Naive thymus-derived CD8-positive, alpha-beta T cell (primary cell): ENCODE data around the gene CDON. TPM values are rescaled to one million over a fixed set of nuclear protein-coding genes. Genes with fewer than 3 reads are reported as not detected.
A peak's percentile ranks its signal among the peaks of the same experiment; 100 is the strongest.

ENCODE experiments used
- ATAC-seq, 2 donors: fragments of 150-1000 bp; cut with Tn5 transposase in 1 of 2; sonication (Bioruptor Pico), chemical (Tn5 transposase) in 1 of 2; 1 replicate in 1 of 2; 2 replicates in 1 of 2; pipeline ENCODE4 v1.10.0; 2021; ENCODE audit warnings: mild to moderate bottlenecking in 2 of 2, moderate library complexity in 2 of 2
- POLR2A ChIA-PET: fragments of 350-600 bp; sonication (Branson Sonifier 250); formaldehyde crosslinking; loops from one replicate; lab custom pipeline; 2021; ENCODE audit warnings: antibody characterized with exemption; lab: Charles Lee
- DNase-seq, 10 donors: peaks; one replicate each; pipeline versions ENCODE4 v3.0.0 to v3.0.0-alpha.2; 2020 to 2022
- H3K27ac Mint-ChIP-seq, 10 donors: one replicate each; pipeline ENCODE4 v1.8.0; 2020 to 2022; ENCODE audit warnings: mild to moderate bottlenecking in 10 of 10, mixed read lengths in 10 of 10, moderate library complexity in 4 of 10, inconsistent platforms in 1 of 10
- H3K27me3 Mint-ChIP-seq, 5 donors: one replicate each; pipeline ENCODE4 v1.8.0; 2021 to 2022; ENCODE audit warnings: mixed read lengths in 5 of 5
- H3K36me3 Mint-ChIP-seq, 3 donors: one replicate each; pipeline ENCODE4 v1.8.0; 2020 to 2022; ENCODE audit warnings: mixed read lengths in 3 of 3, mild to moderate bottlenecking in 2 of 3, inconsistent platforms in 1 of 3
- H3K4me1 Mint-ChIP-seq, 4 donors: one replicate each; pipeline ENCODE4 v1.8.0; 2021 to 2022; ENCODE audit warnings: mixed read lengths in 4 of 4
- H3K4me3 Mint-ChIP-seq, 10 donors: one replicate each; pipeline ENCODE4 v1.8.0; 2020 to 2022; ENCODE audit warnings: mild to moderate bottlenecking in 10 of 10, mixed read lengths in 10 of 10, moderate library complexity in 6 of 10, inconsistent platforms in 1 of 10
- H3K9me3 Mint-ChIP-seq, 9 donors: one replicate each; pipeline ENCODE4 v1.8.0; 2020 to 2022; ENCODE audit warnings: mixed read lengths in 9 of 9, mild to moderate bottlenecking in 3 of 9, inconsistent platforms in 1 of 9, moderate library complexity in 1 of 9
- polyA plus RNA-seq, 3 donors: library from polyadenylated mRNA; unstranded; fragments of 300-500 nt; fragmentation: Illumina TruSeq; gene quantifications; one replicate each; pipeline ENCODE4 v1.2.3, GENCODE V29; 2021
- total RNA-seq, 8 experiments: library from RNA in 2 of 8; stranded (reverse) in 2 of 8; gene quantifications; one replicate each; pipeline ENCODE4 v1.2.3 and lab custom pipeline; 2021 to 2026

Gene CDON
- total and polyA plus RNA-seq, 5 experiments from 2014 or later = 0.14 to 2.8 (median 1.1) TPM; not detected in 1

- Mint-ChIP-seq H3K36me3 (no peaks in the 10 kb centered on the region), H3K27ac (no peak overlapping the region), H3K9me3 (no peaks in the 10 kb centered on the region), H3K27me3 (peaks cover 0 to 1% (median 0%) of the 10 kb centered on the region in 5 donors), H3K4me3 (no peak overlapping the region), H3K4me1 (no peaks in the 10 kb centered on the region)
- POLR2A ChIA-PET = no interaction called here
- DNase-seq (no peak), ATAC-seq (no peak)
These were observed 88.4 kb downstream of the CDON start for GRCh38 chr11:125974284-125974683.

DNA sequence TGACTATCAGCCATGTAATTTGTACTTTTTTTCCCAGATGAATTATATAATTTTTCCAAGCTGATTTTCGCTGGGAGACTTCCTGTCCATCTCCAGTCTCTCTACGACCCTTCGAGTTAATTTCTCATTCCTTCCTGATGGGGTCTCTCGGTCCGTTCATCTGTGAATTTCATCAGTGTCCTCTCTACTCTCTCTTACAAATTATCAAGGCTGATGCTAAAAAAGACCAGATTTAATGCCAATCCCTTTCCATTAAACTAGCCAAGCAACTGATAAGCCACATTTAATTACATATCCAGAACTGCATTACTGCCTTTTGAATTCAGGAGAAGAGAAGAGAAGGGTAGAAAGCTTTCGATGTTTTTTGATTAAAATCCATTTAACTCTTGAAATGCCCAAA, 91.0 kb downstream of the CDON start:
- Mint-ChIP-seq H3K4me3 (no peak overlapping the region), H3K27ac (no peak overlapping the region), H3K9me3 (no peaks in the 10 kb centered on the region), H3K4me1 (no peaks in the 10 kb centered on the region), H3K27me3 (peaks cover 0 to 4% (median 0%) of the 10 kb centered on the region in 5 donors), H3K36me3 (no peaks in the 10 kb centered on the region)
- no peak for ATAC-seq
- POLR2A ChIA-PET = no interaction called here
- no peak for DNase-seq

DNA sequence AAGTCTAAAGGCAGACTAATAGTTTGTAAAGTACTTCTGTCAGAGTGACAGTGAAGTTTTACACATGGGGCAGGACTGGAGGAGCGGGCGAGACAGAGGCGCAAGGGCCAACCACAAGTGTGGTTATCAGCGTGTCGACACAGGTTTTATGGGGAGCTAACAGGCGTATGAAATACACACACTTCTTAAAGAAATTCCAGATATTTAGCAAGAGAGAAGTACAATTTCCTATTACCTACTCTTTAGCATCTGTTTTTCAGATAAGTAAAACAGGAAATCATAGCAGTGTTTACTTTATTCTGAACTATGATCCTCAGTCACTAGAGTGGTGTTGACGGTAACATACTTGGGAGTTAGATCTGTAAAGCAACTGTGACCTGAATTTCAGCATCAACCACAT, 94.3 kb downstream of the CDON start:
- ATAC-seq (no peak), DNase-seq (no peak)
- Mint-ChIP-seq H3K4me1 (no peaks in the 10 kb centered on the region), H3K27me3 (peaks cover 0 to 5% (median 0%) of the 10 kb centered on the region in 5 donors), H3K27ac (no peak overlapping the region), H3K4me3 (no peak overlapping the region), H3K36me3 (peaks cover 0 to 5% (median 2%) of the 10 kb centered on the region in 3 donors), H3K9me3 (peaks cover 0 to 4% (median 0%) of the 10 kb centered on the region in 9 donors)
- POLR2A ChIA-PET = no interaction called here

DNA sequence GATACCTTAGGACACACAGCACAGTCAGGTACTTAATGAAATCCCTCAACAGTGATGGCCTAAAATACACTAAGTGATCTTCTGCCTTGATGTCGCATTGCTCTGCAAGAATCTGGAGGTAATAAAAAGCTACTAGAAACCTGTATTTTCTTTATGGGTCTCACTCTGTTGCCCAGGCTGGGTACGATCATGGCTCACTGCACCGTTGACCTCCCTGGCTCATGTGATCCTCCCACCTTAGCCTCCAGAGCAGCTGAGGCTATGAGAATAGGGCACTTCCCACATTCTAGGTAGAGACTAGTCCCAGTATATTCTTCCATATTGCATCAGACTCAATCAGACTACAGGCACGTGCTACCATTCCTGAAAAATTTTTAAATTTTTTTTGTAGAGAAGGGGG, 95.2 kb downstream of the CDON start:
- H3K4me1 Mint-ChIP-seq = no peaks in the 10 kb centered on the region
- POLR2A ChIA-PET = no interaction called here
- ATAC-seq (no peak), DNase-seq (no peak)
- H3K4me3 Mint-ChIP-seq = no peak overlapping the region
- peaks cover 3 to 14% (median 8%) of the 10 kb centered on the region in 3 donors for H3K36me3 Mint-ChIP-seq
- peaks cover 0 to 10% (median 7%) of the 10 kb centered on the region in 9 donors for H3K9me3 Mint-ChIP-seq
- no peak overlapping the region for H3K27ac Mint-ChIP-seq
- peaks cover 0 to 5% (median 0%) of the 10 kb centered on the region in 5 donors for H3K27me3 Mint-ChIP-seq

DNA sequence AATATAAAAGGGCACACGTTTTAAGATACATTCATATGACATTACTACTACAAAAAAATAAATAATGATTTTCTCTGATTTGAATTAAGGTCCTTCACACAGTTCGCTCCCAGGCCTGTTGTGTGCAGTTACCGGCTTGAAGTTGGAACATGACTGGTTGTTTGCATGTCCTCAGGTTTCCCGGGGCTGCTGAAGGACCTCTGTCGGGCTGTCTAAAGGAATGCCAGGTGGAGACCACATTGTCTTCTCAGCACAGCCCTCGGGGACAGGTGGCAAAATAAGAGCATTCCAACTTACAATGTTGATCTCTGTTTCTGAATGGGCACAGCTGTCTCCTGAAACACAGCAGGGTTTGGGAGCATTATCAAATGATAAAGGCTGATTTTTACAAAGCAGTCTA, 101.9 kb downstream of the CDON start:
- no peak overlapping the region for H3K4me3 Mint-ChIP-seq
- no peak for ATAC-seq
- H3K27ac Mint-ChIP-seq = peak overlapping the region in 1 of 10 donors; percentile 28
- H3K9me3 Mint-ChIP-seq = peaks cover 0 to 14% (median 8%) of the 10 kb centered on the region in 9 donors
- H3K4me1 Mint-ChIP-seq = peaks cover 0 to 3% (median 0%) of the 10 kb centered on the region in 4 donors
- no peak for DNase-seq
- peaks cover 9 to 25% (median 14%) of the 10 kb centered on the region in 3 donors for H3K36me3 Mint-ChIP-seq
- H3K27me3 Mint-ChIP-seq = peaks cover 0 to 3% (median 0%) of the 10 kb centered on the region in 5 donors
- POLR2A ChIA-PET = no interaction called here

- Mint-ChIP-seq H3K9me3 (peaks cover 0 to 14% (median 8%) of the 10 kb centered on the region in 9 donors), H3K4me3 (peak overlapping the region in 1 of 10 donors; percentile 30), H3K27me3 (no peaks in the 10 kb centered on the region), H3K27ac (no peak overlapping the region), H3K4me1 (peaks cover 0 to 3% (median 0%) of the 10 kb centered on the region in 4 donors), H3K36me3 (peaks cover 9 to 25% (median 14%) of the 10 kb centered on the region in 3 donors)
- ATAC-seq (no peak), DNase-seq (no peak)
- POLR2A ChIA-PET = no interaction called here
These were observed 102.7 kb downstream of the CDON start for GRCh38 chr11:125959931-125960330.

- Mint-ChIP-seq H3K4me3 (no peak overlapping the region), H3K27ac (no peak overlapping the region), H3K9me3 (peaks cover 0 to 14% (median 8%) of the 10 kb centered on the region in 9 donors), H3K27me3 (no peaks in the 10 kb centered on the region), H3K36me3 (peaks cover 9 to 25% (median 14%) of the 10 kb centered on the region in 3 donors), H3K4me1 (peaks cover 0 to 3% (median 0%) of the 10 kb centered on the region in 4 donors)
- DNase-seq (no peak), ATAC-seq (no peak)
- POLR2A ChIA-PET = no interaction called here
These were observed 103.2 kb downstream of the CDON start for GRCh38 chr11:125959511-125959910.

DNA sequence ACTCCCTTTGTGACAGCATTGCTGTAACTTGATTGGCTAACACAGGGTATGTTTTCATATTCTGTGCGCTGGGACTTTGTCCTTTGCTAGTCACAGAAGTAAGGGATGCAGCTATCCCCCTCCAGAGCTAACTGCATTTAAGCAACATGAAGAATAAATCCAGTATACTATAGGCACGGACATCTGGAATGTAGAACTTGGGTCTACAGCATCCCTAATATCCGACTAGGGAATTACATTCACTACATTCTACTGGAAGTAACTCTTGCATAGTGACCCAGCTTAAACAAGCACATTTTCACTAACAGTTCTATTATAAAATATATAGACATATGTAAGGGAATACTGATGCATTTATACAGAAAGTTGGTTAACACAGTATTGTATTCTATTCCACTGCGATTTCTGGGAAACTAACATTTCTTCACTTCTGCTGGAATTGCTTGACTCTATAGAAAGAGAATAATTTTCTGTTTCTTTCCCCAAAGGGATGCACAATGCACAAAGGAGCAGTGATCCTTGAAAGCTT, 103.7 kb downstream of the CDON start:
- Mint-ChIP-seq H3K27me3 (no peaks in the 10 kb centered on the region), H3K4me3 (no peak overlapping the region), H3K9me3 (peaks cover 0 to 14% (median 8%) of the 10 kb centered on the region in 9 donors), H3K36me3 (peaks cover 9 to 25% (median 14%) of the 10 kb centered on the region in 3 donors), H3K27ac (no peak overlapping the region), H3K4me1 (peaks cover 0 to 3% (median 0%) of the 10 kb centered on the region in 4 donors)
- DNase-seq (no peak), ATAC-seq (no peak)
- POLR2A ChIA-PET = no interaction called here

GRCh38 chr11:125957618-125958332, 104.9 kb downstream of the CDON start:
- Mint-ChIP-seq H3K4me1 (peaks cover 0 to 3% (median 0%) of the 10 kb centered on the region in 4 donors), H3K27me3 (no peaks in the 10 kb centered on the region), H3K36me3 (peaks cover 7 to 16% (median 9%) of the 10 kb centered on the region in 3 donors), H3K27ac (no peak overlapping the region), H3K4me3 (no peak overlapping the region), H3K9me3 (peaks cover 0 to 9% (median 4%) of the 10 kb centered on the region in 9 donors)
- POLR2A ChIA-PET = no interaction called here
- no peak for DNase-seq
- no peak for ATAC-seq

DNA sequence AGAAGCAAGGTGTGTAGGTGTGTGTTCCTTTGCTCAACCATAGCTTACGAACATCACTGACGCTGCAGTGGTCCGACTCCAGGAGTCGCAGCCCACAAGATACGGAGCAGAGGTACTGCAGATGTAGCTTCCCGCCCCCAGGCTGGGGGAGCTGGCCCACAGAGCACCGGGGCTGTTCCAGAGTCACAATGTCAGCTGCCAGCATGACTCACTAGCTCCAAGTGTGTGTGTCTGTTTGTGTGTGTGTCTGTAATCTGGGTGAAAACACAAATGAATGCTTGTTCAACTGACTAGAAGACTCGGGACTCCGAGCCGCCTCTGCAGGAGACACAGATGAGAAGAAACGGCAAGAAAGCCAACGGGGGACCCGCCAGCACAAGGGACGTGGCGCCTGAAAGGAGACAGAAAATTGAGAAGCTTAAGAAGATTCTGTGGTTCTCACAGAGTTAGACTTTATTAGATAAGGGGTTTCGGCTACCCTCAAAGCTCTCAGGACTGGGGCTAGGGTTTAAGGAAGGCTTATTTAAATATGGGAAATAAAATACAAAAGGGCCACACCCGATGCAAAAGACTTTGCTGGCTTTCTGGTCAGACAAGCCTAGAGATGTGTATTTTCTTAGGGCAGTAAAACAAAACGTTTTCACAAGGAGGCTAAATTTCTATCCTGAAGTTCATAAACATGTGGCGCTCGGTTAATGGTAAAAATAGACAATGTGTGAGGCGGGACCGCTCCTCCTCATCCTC, 106.1 kb downstream of the CDON start:
- H3K27me3 Mint-ChIP-seq = peaks cover 0 to 1% (median 0%) of the 10 kb centered on the region in 5 donors

DNA sequence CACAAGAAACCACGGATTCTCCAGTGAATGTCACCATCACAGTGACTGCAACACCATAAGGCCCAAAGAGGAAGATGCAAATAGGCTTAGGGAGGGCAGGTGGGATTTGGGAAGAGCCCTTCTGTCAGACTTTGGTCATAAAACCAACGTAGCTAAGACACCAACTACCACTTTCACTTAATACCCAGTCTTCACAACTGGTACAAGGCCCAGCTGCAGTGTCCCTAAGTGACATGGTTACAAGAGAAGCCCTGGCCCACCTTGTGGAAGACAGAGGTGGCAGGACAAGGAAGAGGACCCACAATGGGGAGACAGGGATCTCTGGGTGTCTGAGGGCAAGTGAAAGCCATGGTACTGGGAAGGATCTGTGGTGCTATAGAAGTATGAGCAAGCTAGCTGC, 106.8 kb downstream of the CDON start:
- POLR2A ChIA-PET = no interaction called here
- ATAC-seq (no peak), DNase-seq (no peak)
- Mint-ChIP-seq H3K27ac (no peak overlapping the region), H3K27me3 (peaks cover 0 to 8% (median 4%) of the 10 kb centered on the region in 5 donors), H3K4me1 (peaks cover 0 to 3% (median 0%) of the 10 kb centered on the region in 4 donors), H3K36me3 (peaks cover 0 to 2% (median under 1%) of the 10 kb centered on the region in 3 donors), H3K9me3 (no peaks in the 10 kb centered on the region), H3K4me3 (no peak overlapping the region)

More for the DNA sequence above, 106.1 kb downstream of the CDON start:
- Mint-ChIP-seq H3K4me1 (peaks cover 0 to 3% (median 0%) of the 10 kb centered on the region in 4 donors), H3K36me3 (peaks cover 0 to 6% (median 5%) of the 10 kb centered on the region in 3 donors), H3K4me3 (no peak overlapping the region), H3K9me3 (no peaks in the 10 kb centered on the region), H3K27ac (peak overlapping the region in 2 of 10 donors; percentile 48 to 85)
- DNase-seq = no peak
- POLR2A ChIA-PET = no interaction called here
- ATAC-seq = no peak

DNA sequence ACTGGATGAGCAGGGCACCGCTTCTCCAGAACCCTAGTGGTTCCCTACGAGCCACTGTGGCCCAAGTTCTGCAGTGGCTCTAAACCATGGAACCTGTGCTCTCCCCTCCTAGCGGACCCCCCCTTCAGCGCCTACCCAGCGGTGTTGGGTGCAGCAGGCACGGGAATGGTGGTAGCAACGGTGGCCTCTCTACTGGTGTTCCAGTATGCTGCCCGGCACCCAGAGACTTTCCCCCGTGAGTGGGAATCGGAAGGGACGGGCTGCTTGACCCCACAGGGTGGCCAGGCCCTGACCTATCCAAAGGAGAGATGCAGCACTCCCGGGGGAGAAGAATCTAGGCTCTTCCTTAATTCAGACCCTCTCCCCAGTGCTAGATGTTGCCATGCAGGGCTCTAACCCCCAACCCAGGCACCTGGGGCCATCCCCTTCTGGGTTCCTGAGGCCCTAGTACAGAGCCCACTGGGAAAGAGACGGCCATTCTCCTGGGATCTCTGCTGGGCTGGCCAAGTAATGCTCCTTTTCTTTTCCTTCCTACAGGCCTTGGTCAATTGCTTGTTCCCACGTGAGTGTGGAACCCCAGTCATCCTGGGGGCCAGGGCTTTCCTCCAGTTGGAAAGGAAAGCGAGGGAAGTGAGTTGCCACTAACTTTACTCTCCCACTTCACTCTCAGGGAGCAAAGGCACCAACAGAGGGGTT, 107.6 kb downstream of the CDON start:
- Mint-ChIP-seq H3K9me3 (no peaks in the 10 kb centered on the region), H3K27ac (no peak overlapping the region), H3K4me3 (no peak overlapping the region), H3K27me3 (peaks cover 0 to 8% (median 4%) of the 10 kb centered on the region in 5 donors), H3K36me3 (no peaks in the 10 kb centered on the region), H3K4me1 (peaks cover 0 to 3% (median 0%) of the 10 kb centered on the region in 4 donors)
- ATAC-seq = no peak
- POLR2A ChIA-PET = no interaction called here
- DNase-seq = no peak
